Astrocyte (in vitro differentiated cells and primary cell): ENCODE measurements around the gene MRPL43. TPM values are rescaled to one million over a fixed set of nuclear protein-coding genes. Genes with fewer than 3 reads are reported as not detected.

ENCODE experiments used
- DNase-seq: peaks from one replicate; pipeline ENCODE4 v3.0.0-alpha.2; 2010; ENCODE audit warnings: low read depth
- FAIRE-seq: peaks from 2 replicates; lab custom pipeline; 2011; peaks lifted over from hg19 to GRCh38; lab: Jason Lieb, UNC
- H2AFZ ChIP-seq: 2 replicates; pipeline ENCODE4 v1.6.0; 2012; ENCODE audit warnings: low read depth, low read length, inconsistent platforms
- H3K27ac ChIP-seq: 2 replicates; pipeline ENCODE4 v1.5.1; 2011; ENCODE audit warnings: low read depth, low read length, inconsistent platforms
- H3K27me3 ChIP-seq: 2 replicates; pipeline ENCODE4 v1.6.0; 2011; ENCODE audit warnings: low read length, inconsistent platforms; ENCODE audit not compliant: insufficient read depth
- H3K36me3 ChIP-seq: 2 replicates; pipeline ENCODE4 v1.5.1; 2011; ENCODE audit warnings: low read length, inconsistent platforms; ENCODE audit not compliant: insufficient read depth
- H3K4me1 ChIP-seq: 2 replicates; pipeline ENCODE4 v1.5.1; 2011; ENCODE audit warnings: low read length, inconsistent platforms; ENCODE audit not compliant: insufficient read depth
- H3K4me2 ChIP-seq: 2 replicates; pipeline ENCODE4 v1.6.0; 2012; ENCODE audit warnings: low read length, inconsistent platforms
- H3K4me3 ChIP-seq: 2 replicates; pipeline ENCODE4 v1.5.1; 2011; ENCODE audit warnings: low read depth, mild to moderate bottlenecking, low read length, inconsistent platforms; ENCODE audit not compliant: insufficient read depth
- H3K79me2 ChIP-seq: 2 replicates; pipeline ENCODE4 v1.6.0; 2012; ENCODE audit warnings: mild to moderate bottlenecking, low read length, inconsistent platforms; ENCODE audit not compliant: insufficient read depth
- H3K9ac ChIP-seq: 2 replicates; pipeline ENCODE4 v1.6.0; 2012; ENCODE audit warnings: mild to moderate bottlenecking, low read length, inconsistent platforms
- H3K9me3 ChIP-seq: 2 replicates; pipeline ENCODE4 v1.5.1; 2012; ENCODE audit warnings: low read depth, mild to moderate bottlenecking, low read length, inconsistent platforms; ENCODE audit not compliant: insufficient read depth
- H4K20me1 ChIP-seq: 2 replicates; pipeline ENCODE4 v1.6.0; 2012; ENCODE audit warnings: low read length, inconsistent platforms; ENCODE audit not compliant: insufficient read depth
- H3K27ac Mint-ChIP-seq: one replicate; pipeline ENCODE4 v1.8.0; 2021; ENCODE audit warnings: mild to moderate bottlenecking, mixed read lengths; ENCODE audit not compliant: unreplicated experiment
- H3K27me3 Mint-ChIP-seq: one replicate; pipeline ENCODE4 v1.8.0; 2021; ENCODE audit warnings: low read depth, mixed read lengths; ENCODE audit not compliant: unreplicated experiment
- H3K36me3 Mint-ChIP-seq: one replicate; pipeline ENCODE4 v1.8.0; 2021; ENCODE audit warnings: low read depth, mixed read lengths; ENCODE audit not compliant: unreplicated experiment
- H3K4me1 Mint-ChIP-seq: one replicate; pipeline ENCODE4 v1.8.0; 2021; ENCODE audit warnings: low read depth, mixed read lengths; ENCODE audit not compliant: unreplicated experiment
- H3K4me3 Mint-ChIP-seq: one replicate; pipeline ENCODE4 v1.8.0; 2021; ENCODE audit warnings: mild to moderate bottlenecking, moderate library complexity, mixed read lengths; ENCODE audit not compliant: unreplicated experiment
- H3K9me3 Mint-ChIP-seq: one replicate; pipeline ENCODE4 v1.8.0; 2021; ENCODE audit warnings: mild to moderate bottlenecking, mixed read lengths; ENCODE audit not compliant: unreplicated experiment
- CTCF ChIP-seq: IDR thresholded peaks from 2 replicates; pipeline ENCODE4 v1.5.1; 2011; ENCODE audit warnings: low read depth, mild to moderate bottlenecking, inconsistent platforms, low read length, moderate library complexity; ENCODE audit not compliant: insufficient read depth
- EZH2 ChIP-seq: IDR thresholded peaks from 2 replicates; pipeline ENCODE4 v1.6.1; 2012; ENCODE audit warnings: mild to moderate bottlenecking, low read length, inconsistent platforms; ENCODE audit not compliant: insufficient read depth
- total RNA-seq: library from RNA; stranded (reverse); gene quantifications from 2 replicates; pipeline ENCODE4 v1.2.1, GENCODE V29; 2021

MRPL43 gene
- total RNA-seq, 1 donor from 2014 or later, result 61.3 TPM

GRCh38 chr10:101018118-101018599 is 30.9 kb upstream of the MRPL43 start:
- no peak overlapping the region for H2AFZ ChIP-seq
- H3K4me1 Mint-ChIP-seq, result peaks cover 19% of the 10 kb centered on the region
- peaks cover 2% of the 10 kb centered on the region for H3K36me3 Mint-ChIP-seq
- H3K4me3 ChIP-seq, result no peak overlapping the region
- H3K36me3 ChIP-seq, result no peaks in the 10 kb centered on the region
- peak overlapping the region; percentile 66 for H3K27ac Mint-ChIP-seq
- H3K4me3 Mint-ChIP-seq, result peak overlapping the region; percentile 71
- DNase-seq, result no peak
- no peaks in the 10 kb centered on the region for H3K27me3 ChIP-seq
- H3K9ac ChIP-seq, result no peak overlapping the region
- no peak for FAIRE-seq
- peaks cover 2% of the 10 kb centered on the region for H4K20me1 ChIP-seq
- peak overlapping the region; percentile 51 for H3K4me2 ChIP-seq
- H3K27me3 Mint-ChIP-seq, result peaks cover 29% of the 10 kb centered on the region
- peaks cover 29% of the 10 kb centered on the region for H3K4me1 ChIP-seq
- no peaks in the 10 kb centered on the region for H3K9me3 ChIP-seq
- no peak for TF ChIP-seq CTCF
- TF ChIP-seq EZH2, result no peak
- no peak overlapping the region for H3K27ac ChIP-seq
- H3K79me2 ChIP-seq, result no peaks in the 10 kb centered on the region
- no peaks in the 10 kb centered on the region for H3K9me3 Mint-ChIP-seq

GRCh38 chr10:101016814-101017213 is 29.5 kb upstream of the MRPL43 start:
- Mint-ChIP-seq H3K36me3 (peaks cover 2% of the 10 kb centered on the region), H3K9me3 (no peaks in the 10 kb centered on the region), H3K27ac (peak overlapping the region; percentile 34), H3K27me3 (peaks cover 26% of the 10 kb centered on the region), H3K4me3 (no peak overlapping the region), H3K4me1 (peaks cover 23% of the 10 kb centered on the region)
- FAIRE-seq (no peak), DNase-seq (no peak)
- Histone ChIP-seq H2AFZ (no peak overlapping the region), H3K79me2 (no peaks in the 10 kb centered on the region), H3K4me2 (no peak overlapping the region), H3K27me3 (no peaks in the 10 kb centered on the region), H3K9ac (no peak overlapping the region), H3K27ac (no peak overlapping the region), H3K36me3 (no peaks in the 10 kb centered on the region), H4K20me1 (peaks cover 2% of the 10 kb centered on the region), H3K9me3 (no peaks in the 10 kb centered on the region), H3K4me3 (no peak overlapping the region), H3K4me1 (peaks cover 42% of the 10 kb centered on the region)
- TF ChIP-seq EZH2 (no peak), CTCF (no peak)

- H2AFZ ChIP-seq, result no peak overlapping the region
- Mint-ChIP-seq H3K4me1 (peaks cover 23% of the 10 kb centered on the region), H3K36me3 (peaks cover 2% of the 10 kb centered on the region), H3K27me3 (peaks cover 18% of the 10 kb centered on the region), H3K27ac (no peak overlapping the region), H3K4me3 (no peak overlapping the region), H3K9me3 (no peaks in the 10 kb centered on the region)
- peaks cover 2% of the 10 kb centered on the region for H4K20me1 ChIP-seq
- no peak overlapping the region for H3K27ac ChIP-seq
- peaks cover 43% of the 10 kb centered on the region for H3K4me1 ChIP-seq
- no peak for DNase-seq
- H3K9me3 ChIP-seq, result no peaks in the 10 kb centered on the region
- no peak overlapping the region for H3K9ac ChIP-seq
- no peaks in the 10 kb centered on the region for H3K79me2 ChIP-seq
- H3K36me3 ChIP-seq, result no peaks in the 10 kb centered on the region
- no peaks in the 10 kb centered on the region for H3K27me3 ChIP-seq
- no peak for FAIRE-seq
- H3K4me3 ChIP-seq, result no peak overlapping the region
- peak overlapping the region; percentile 24 for H3K4me2 ChIP-seq
- no peak for TF ChIP-seq CTCF
- TF ChIP-seq EZH2, result no peak
Measured at GRCh38 chr10:101015582-101015973, 28.3 kb upstream of the MRPL43 start.
